Skeletal muscle tissue (tissue), 4 donors: Measurements from ENCODE around the gene SETD1A. TPM values are rescaled to one million over a fixed set of nuclear protein-coding genes. Genes with fewer than 3 reads are reported as not detected.

Experiments
- H3K27ac ChIP-seq: one replicate; pipeline ENCODE4 v1.7.0; 2013; ENCODE audit warnings: mild to moderate bottlenecking, low read depth, low read length, inconsistent platforms
- H3K27me3 ChIP-seq, 3 donors: one replicate each; pipeline ENCODE4 v1.7.0; 2013; ENCODE audit warnings: low read length in 3 of 3; ENCODE audit not compliant: control insufficient read depth in 3 of 3, insufficient read depth in 3 of 3
- H3K36me3 ChIP-seq, 3 donors: one replicate each; pipeline ENCODE4 v1.7.0; 2013; ENCODE audit warnings: low read length in 3 of 3; ENCODE audit not compliant: control insufficient read depth in 3 of 3, insufficient read depth in 3 of 3
- H3K4me1 ChIP-seq, 3 donors: one replicate each; pipeline ENCODE4 v1.7.0; 2013; ENCODE audit warnings: low read length in 3 of 3, mild to moderate bottlenecking in 3 of 3; ENCODE audit not compliant: control insufficient read depth in 3 of 3, insufficient read depth in 3 of 3
- H3K4me3 ChIP-seq, 3 donors: one replicate each; pipeline ENCODE4 v1.7.0; 2013; ENCODE audit warnings: low read length in 3 of 3
- H3K9ac ChIP-seq, 3 donors: one replicate each; pipeline ENCODE4 v1.7.0; 2013; ENCODE audit warnings: low read length in 3 of 3, mild to moderate bottlenecking in 3 of 3, moderate library complexity in 2 of 3, low read depth in 1 of 3
- H3K9me3 ChIP-seq, 3 donors: one replicate each; pipeline ENCODE4 v1.7.0; 2013; ENCODE audit warnings: low read length in 3 of 3; ENCODE audit not compliant: control insufficient read depth in 3 of 3
- total RNA-seq: library from RNA; depleted of rRNA; stranded (reverse); fragments of >200 nt; gene quantifications from one replicate; pipeline ENCODE4 v1.2.3, GENCODE V29; 2014
- donor health status: Osteomylitis.

Gene SETD1A
- total RNA-seq, 1 donor from 2014 or later = 3.7 TPM

- Histone ChIP-seq H3K9ac (no peak overlapping the region), H3K4me3 (no peak overlapping the region), H3K9me3 (no peaks in the 10 kb centered on the region), H3K4me1 (peaks cover 6 to 14% (median 12%) of the 10 kb centered on the region in 3 donors), H3K27me3 (no peaks in the 10 kb centered on the region), H3K27ac (no peak overlapping the region), H3K36me3 (peaks cover 7 to 18% (median 10%) of the 10 kb centered on the region in 3 donors)
Observed at GRCh38 chr16:30944352-30944751, 13.2 kb upstream of the SETD1A start.

GRCh38 chr16:30946671-30947540 is 10.6 kb upstream of the SETD1A start:
- Histone ChIP-seq H3K4me1 (peaks cover 26 to 28% (median 27%) of the 10 kb centered on the region in 3 donors), H3K27me3 (no peaks in the 10 kb centered on the region), H3K9me3 (no peaks in the 10 kb centered on the region), H3K9ac (no peak overlapping the region), H3K27ac (no peak overlapping the region), H3K4me3 (no peak overlapping the region), H3K36me3 (peaks cover 7 to 15% (median 10%) of the 10 kb centered on the region in 3 donors)

GRCh38 chr16:30947541-30947858 is 10.1 kb upstream of the SETD1A start:
- Histone ChIP-seq H3K4me1 (peaks cover 21 to 24% (median 22%) of the 10 kb centered on the region in 3 donors), H3K36me3 (peaks cover 3 to 15% (median 10%) of the 10 kb centered on the region in 3 donors), H3K4me3 (no peak overlapping the region), H3K27ac (peak overlapping the region; percentile 86), H3K9me3 (no peaks in the 10 kb centered on the region), H3K9ac (no peak overlapping the region), H3K27me3 (no peaks in the 10 kb centered on the region)

- Histone ChIP-seq H3K4me1 (peaks cover 21 to 26% (median 22%) of the 10 kb centered on the region in 3 donors), H3K36me3 (peaks cover 0 to 10% (median 6%) of the 10 kb centered on the region in 3 donors), H3K27ac (peak overlapping the region; percentile 86), H3K9me3 (no peaks in the 10 kb centered on the region), H3K27me3 (no peaks in the 10 kb centered on the region), H3K9ac (peak overlapping the region in 2 of 3 donors; percentile 75 to 89), H3K4me3 (peak overlapping the region; percentile 83 to 88 (median 85))
Observed at GRCh38 chr16:30947859-30948666, 9.5 kb upstream of the SETD1A start.

GRCh38 chr16:30948667-30949649 is 8.6 kb upstream of the SETD1A start, which contains the start of gene ORAI3:
Gene ORAI3, plus strand, starts transcription at chr16:30949068. Its CDS starts 222 bp downstream, at chr16:30949290.
- peaks cover 0 to 6% (median 6%) of the 10 kb centered on the region in 3 donors for H3K36me3 ChIP-seq
- no peaks in the 10 kb centered on the region for H3K9me3 ChIP-seq
- peak within 1 kb of the TSS; percentile 75 to 89 (median 80) for H3K9ac ChIP-seq
- H3K27me3 ChIP-seq = no peaks in the 10 kb centered on the region
- H3K4me3 ChIP-seq = peak within 1 kb of the TSS; percentile 83 to 88 (median 85)
- peaks cover 28 to 35% (median 31%) of the 10 kb centered on the region in 3 donors for H3K4me1 ChIP-seq
- H3K27ac ChIP-seq = peak within 1 kb of the TSS; percentile 86

- H3K27ac ChIP-seq = peak overlapping the region; percentile 86
- peak overlapping the region; percentile 83 to 88 (median 85) for H3K4me3 ChIP-seq
- H3K4me1 ChIP-seq = peaks cover 28 to 37% (median 33%) of the 10 kb centered on the region in 3 donors
Observed at GRCh38 chr16:30949650-30950515, 7.7 kb upstream of the SETD1A start.

GRCh38 chr16:30950516-30951065 is 7.0 kb upstream of the SETD1A start:
- peaks cover 28 to 37% (median 33%) of the 10 kb centered on the region in 3 donors for H3K4me1 ChIP-seq
- no peaks in the 10 kb centered on the region for H3K9me3 ChIP-seq
- H3K27ac ChIP-seq = peak overlapping the region; percentile 86
- peak overlapping the region; percentile 27 to 80 (median 75) for H3K9ac ChIP-seq
- H3K4me3 ChIP-seq = peak overlapping the region in 2 of 3 donors; percentile 85 to 88
- no peaks in the 10 kb centered on the region for H3K27me3 ChIP-seq
- peaks cover 0 to 3% (median 0%) of the 10 kb centered on the region in 3 donors for H3K36me3 ChIP-seq

More at GRCh38 chr16:30949650-30950515, 7.7 kb upstream of the SETD1A start:
- Histone ChIP-seq H3K36me3 (peaks cover 0 to 3% (median 2%) of the 10 kb centered on the region in 3 donors), H3K9me3 (no peaks in the 10 kb centered on the region), H3K27me3 (no peaks in the 10 kb centered on the region), H3K9ac (peak overlapping the region; percentile 75 to 89 (median 80))

- Histone ChIP-seq H3K36me3 (peaks cover 0 to 3% (median 0%) of the 10 kb centered on the region in 3 donors), H3K4me3 (no peak overlapping the region), H3K27ac (no peak overlapping the region), H3K9me3 (no peaks in the 10 kb centered on the region), H3K4me1 (peaks cover 28 to 37% (median 33%) of the 10 kb centered on the region in 3 donors), H3K27me3 (no peaks in the 10 kb centered on the region), H3K9ac (peak overlapping the region in 1 of 3 donors; percentile 8)
Observed at GRCh38 chr16:30951193-30951592, 6.4 kb upstream of the SETD1A start.
